Activated CD8-positive, alpha-beta memory T cell treated with anti-CD3 and anti-CD28 coated beads for 48 hours (primary cell): ENCODE results near the gene HOXA3.

ENCODE experiments used
- DNase-seq, 3 experiments: peaks; one replicate each; pipeline ENCODE4 v3.0.0-alpha.2; 2020; ENCODE audit warnings: low read depth in 2 of 3, low spot score in 2 of 3

Gene HOXA3

GRCh38 chr7:27145914-27146412 is 6.4 kb downstream of the HOXA3 start:
- DNase-seq: no peak

- no peak for DNase-seq
These were observed 7.0 kb downstream of the HOXA3 start for GRCh38 chr7:27145165-27145913.

GRCh38 chr7:27144781-27145164 is 7.6 kb downstream of the HOXA3 start:
- no peak for DNase-seq

GRCh38 chr7:27143950-27144780 is 8.2 kb downstream of the HOXA3 start:
- no peak for DNase-seq

- no peak for DNase-seq
These were observed 9.1 kb downstream of the HOXA3 start, which contains the start of gene HOXA5 for GRCh38 chr7:27143023-27143949. HOXA5 (minus strand) TSS chr7:27143681; CDS start chr7:27143607, 74 bp downstream.

DNA sequence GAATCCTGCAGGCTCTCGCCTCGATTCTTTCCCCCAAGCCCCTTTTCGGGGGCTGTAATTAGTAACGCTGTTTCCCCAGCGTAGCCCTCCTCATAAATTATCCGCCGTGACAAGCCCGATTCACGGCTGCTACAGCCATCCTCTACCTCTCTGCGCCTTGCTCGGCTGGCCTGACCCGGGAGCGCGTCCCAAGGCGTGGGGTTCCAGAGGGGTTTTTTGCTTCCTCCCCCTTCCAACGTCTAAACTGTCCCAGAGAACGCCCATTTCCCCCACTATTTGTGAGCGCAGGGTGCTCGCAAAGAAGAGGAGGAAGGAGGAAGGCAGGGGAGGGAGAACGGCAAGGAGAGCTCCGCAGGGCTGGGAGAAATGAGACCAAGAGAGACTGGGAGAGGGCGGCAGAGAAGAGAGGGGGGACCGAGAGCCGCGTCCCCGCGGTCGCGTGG is 9.8 kb downstream of the HOXA3 start:
- no peak for DNase-seq

DNA sequence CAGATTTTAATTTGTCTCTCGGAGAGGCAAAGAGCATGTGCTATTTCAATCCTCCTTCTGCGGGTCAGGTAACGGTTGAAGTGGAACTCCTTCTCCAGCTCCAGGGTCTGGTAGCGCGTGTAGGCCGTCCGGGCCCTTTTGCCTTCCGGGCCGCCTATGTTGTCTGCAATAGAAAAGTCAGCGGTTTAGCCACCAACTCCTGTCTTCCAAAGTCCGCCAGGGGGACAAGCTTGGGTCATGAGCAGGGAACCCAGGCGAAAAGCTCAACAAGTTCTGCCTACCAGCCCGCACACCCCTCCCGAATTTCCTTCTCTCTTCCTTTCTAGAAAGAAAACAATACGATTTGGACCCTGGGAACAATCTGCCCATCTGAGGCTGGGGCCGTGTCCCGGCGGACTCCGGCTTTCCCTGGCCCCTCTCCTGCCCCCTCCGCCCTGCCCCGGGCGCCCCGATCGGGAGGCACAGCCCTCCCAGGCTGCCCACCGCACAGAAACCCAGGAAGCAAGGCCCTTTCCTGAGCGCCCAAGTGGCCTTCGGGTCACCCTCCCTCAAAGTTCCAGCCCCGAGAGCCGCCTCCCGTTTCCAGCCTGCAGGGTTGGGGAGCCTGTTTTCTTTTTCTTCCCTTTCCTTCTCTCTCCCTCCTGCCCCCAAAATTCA is 10.3 kb downstream of the HOXA3 start:
- DNase-seq: no peak

DNA sequence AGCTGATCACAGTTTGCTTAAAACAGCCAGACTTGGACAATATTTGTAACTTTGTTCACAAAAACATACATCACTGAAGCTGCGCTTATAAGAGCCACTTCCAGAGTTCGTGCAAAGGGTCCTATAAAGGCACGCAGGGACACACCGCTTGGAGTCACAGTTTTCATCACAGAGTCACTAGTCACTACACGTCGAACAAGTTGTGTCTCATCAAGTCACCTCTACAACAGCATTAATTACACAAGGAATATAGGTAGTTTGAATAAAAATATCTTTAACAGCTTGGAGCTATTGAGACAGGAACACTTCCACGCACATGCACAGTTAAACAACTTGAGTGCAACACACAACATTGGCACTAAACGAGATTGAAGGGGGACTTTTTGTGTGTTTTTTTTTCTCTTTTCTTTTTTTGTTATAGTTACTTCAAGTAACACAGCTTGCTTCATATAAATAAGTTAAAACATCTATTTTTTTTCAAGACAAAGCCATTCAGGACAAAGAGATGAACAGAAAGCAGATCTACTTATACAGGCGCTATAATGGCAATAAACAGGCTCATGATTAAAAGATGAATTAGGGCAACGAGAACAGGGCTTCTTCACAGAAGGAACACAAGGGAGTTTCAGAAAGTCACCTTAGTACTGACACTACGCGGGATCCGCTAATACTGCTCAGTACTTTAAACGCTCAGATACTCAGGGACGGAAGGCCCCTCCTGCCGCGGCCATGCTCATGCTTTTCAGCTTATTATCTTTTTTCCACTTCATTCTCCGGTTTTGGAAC is 11.1 kb downstream of the HOXA3 start:
- no peak for DNase-seq

- DNase-seq: no peak
These were observed 12.1 kb downstream of the HOXA3 start for GRCh38 chr7:27140126-27140857.

DNA sequence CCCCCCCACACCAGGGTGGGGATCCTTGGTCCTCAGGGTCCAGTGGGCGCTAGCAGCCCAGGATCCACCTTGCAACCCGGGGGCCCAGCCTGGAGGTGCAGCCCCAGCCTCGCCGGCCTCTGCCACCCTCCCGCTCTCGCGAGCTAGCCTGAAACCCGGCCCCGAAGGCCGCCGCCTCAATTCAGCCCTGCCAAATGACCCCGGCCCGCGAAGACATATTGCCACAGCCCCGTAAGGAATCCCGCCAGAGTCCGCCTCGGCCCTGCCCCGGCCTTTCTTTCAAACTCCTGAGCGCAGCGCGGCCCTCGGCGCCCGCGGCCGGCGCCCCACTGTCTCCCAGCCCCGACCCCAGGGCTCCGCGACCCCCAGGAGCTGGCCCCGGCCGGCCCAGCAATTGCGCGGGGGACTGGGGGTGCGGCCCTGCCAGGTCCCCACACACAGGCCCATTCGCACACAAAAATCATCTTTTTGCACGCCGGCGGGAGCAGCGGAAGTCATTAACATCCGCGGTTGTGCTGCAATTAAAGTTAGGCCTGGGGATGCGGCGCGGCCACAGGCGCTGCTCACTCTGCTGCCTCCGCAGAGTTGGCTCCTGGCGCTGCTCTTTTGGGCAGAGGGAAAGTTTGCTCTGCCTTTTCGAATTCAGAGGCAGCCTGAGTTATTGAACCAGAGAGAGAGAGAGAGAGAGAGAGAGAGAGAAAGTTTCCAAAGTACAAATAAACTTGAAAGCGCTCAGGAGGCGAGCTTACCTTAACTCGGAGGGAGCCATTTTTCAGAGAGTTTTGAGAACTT is 12.9 kb downstream of the HOXA3 start:
- no peak for DNase-seq

DNA sequence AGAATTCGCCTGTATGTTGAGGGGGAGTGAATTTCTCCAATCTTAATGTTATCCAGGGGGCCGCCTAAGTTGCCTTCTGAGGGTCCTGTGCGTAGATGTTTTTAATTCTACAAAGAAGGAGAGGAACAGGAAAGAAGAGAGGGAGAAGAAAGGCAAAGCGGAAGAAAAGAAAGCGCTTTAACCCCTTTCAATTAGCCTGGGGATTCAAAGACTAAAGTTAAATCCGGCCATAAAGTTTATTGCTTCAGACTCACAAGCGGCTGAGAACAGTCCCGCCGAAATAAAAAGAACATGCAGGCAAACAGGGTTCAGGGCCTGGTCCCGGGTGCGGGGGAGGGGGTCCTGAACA is 13.4 kb downstream of the HOXA3 start:
- DNase-seq: no peak

DNA sequence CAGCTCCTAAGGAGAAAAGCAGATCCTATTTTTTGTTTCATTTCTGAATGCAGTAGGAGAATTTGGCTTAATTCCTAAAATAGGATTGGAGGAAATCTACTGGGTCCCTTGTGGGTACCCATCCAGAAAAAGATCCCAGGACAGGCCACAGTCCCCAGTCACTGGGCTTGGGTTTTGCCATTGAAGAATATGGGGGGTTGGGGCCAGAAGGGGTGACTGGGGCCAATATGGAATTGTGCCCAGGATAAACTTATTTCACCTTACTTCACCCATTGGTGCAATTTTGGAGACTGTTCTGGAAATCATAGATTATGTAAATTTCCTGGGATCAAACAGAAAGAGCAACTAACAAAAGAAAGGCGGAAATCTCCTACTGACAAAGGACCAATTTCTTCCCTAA is 13.9 kb downstream of the HOXA3 start:
- DNase-seq: no peak

GRCh38 chr7:27137640-27138315 is 14.6 kb downstream of the HOXA3 start:
- DNase-seq: no peak

GRCh38 chr7:27134392-27134791 is 18.0 kb downstream of the HOXA3 start:
- DNase-seq: no peak

GRCh38 chr7:27133409-27134231 is 18.8 kb downstream of the HOXA3 start:
- no peak for DNase-seq

DNA sequence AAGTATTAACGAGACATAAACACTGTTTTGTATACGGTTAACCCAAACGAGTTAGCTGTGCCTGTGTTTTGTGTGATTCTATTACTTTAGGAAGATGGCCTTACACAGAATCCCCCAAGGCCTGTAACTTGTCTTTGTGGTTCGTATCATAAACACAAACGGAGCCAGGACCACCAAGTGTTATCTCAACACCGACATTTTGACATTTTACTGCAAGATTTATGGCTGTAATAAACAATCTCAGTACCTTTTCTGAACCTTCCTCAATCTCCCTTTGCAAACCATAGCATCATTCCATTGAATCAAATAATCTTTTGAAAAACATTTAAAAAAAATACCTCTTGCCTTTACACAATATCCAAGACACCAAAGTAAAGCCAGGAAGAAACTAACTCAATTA is 19.4 kb downstream of the HOXA3 start:
- DNase-seq: no peak

GRCh38 chr7:27132214-27132613 is 20.2 kb downstream of the HOXA3 start:
- DNase-seq: no peak
